ENCODE data around the gene DHODH.

The DHODH gene

GRCh38 chr16:72027669-72028378 is 19.3 kb downstream of the DHODH start:
- DNase-seq (ENCODE audit: low spot score): no peak
- TF ChIP-seq, protein P1, sequence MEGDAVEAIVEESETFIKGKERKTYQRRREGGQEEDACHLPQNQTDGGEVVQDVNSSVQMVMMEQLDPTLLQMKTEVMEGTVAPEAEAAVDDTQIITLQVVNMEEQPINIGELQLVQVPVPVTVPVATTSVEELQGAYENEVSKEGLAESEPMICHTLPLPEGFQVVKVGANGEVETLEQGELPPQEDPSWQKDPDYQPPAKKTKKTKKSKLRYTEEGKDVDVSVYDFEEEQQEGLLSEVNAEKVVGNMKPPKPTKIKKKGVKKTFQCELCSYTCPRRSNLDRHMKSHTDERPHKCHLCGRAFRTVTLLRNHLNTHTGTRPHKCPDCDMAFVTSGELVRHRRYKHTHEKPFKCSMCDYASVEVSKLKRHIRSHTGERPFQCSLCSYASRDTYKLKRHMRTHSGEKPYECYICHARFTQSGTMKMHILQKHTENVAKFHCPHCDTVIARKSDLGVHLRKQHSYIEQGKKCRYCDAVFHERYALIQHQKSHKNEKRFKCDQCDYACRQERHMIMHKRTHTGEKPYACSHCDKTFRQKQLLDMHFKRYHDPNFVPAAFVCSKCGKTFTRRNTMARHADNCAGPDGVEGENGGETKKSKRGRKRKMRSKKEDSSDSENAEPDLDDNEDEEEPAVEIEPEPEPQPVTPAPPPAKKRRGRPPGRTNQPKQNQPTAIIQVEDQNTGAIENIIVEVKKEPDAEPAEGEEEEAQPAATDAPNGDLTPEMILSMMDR (IDR thresholded peaks at IDR 0.05; ENCODE audit: extremely low read depth, missing control alignments): no peak

DNA sequence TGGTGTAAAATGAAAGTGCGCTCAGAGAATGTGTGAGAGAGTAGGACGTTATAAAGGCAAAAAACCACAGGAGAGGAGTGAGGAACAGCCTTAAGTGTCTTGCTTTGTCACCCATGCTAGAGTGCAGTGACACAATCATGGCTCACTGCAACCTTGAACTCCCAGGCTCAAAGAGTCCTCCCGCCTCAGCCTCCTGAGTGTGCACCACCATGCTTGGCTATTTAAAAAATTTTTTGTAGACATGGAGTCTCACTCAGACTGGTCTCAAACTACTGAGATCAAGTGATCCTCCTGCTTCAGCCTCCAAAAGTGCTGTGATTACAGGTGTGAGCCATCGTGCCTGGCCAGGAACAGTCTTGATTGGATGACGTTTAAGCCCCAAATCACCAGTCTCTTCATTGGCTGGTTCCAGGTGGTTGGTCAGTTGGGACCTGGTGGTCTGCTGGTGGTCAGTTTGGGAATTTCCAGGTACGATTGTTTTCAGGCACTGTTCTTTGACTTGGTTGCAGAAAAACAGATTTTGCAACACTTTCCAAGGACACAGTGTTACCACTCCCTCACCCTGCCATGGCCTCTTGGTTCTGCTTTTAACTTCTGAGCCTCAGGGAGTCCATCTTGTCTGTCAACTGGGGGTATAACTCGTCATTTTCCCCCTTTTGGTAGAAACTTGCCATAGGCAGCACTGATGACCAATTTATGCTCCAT is 21.2 kb downstream of the DHODH start:
- DNase-seq (ENCODE audit: low spot score): no peak
- TF ChIP-seq, protein P1 (IDR thresholded peaks at IDR 0.05; ENCODE audit: extremely low read depth, missing control alignments): no peak

DNA sequence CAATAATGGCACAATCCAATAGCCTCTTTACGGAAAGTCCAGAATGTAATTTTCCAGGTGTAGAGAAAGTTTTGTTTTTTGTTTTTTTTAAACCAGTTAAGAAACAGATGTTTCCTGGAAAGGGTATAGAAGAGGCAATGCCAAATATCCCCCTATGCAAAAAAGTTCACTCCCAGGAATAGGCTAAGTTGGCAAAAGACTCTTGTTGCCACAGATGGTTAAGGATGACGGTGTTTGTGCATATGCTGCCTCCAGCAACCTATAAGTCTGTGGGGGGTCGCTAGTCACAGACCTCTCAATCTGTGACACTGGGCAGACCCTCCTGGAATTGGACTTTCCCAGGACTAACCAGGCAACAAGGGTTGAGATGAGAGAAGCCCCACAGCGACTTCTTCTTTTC is 24.9 kb downstream of the DHODH start:
- TF ChIP-seq, protein P1 (IDR thresholded peaks at IDR 0.05; ENCODE audit: extremely low read depth, missing control alignments): no peak
- DNase-seq (ENCODE audit: low spot score): no peak

- DNase-seq (ENCODE audit: low spot score): no peak
Measured at GRCh38 chr16:72036098-72036497, 27.6 kb downstream of the DHODH start.

GRCh38 chr16:72042157-72042660 is 33.7 kb downstream of the DHODH start:
- TF ChIP-seq, protein P1 (IDR thresholded peaks at IDR 0.05; ENCODE audit: extremely low read depth, missing control alignments): no peak
- DNase-seq (ENCODE audit: low spot score): no peak

More at GRCh38 chr16:72036098-72036497, 27.6 kb downstream of the DHODH start:
- TF ChIP-seq, protein P1 (IDR thresholded peaks at IDR 0.05; ENCODE audit: extremely low read depth, missing control alignments): no peak

- TF ChIP-seq, protein P1 (IDR thresholded peaks at IDR 0.05; ENCODE audit: extremely low read depth, missing control alignments): no peak
Measured at GRCh38 chr16:72043058-72043457, 34.5 kb downstream of the DHODH start.

DNA sequence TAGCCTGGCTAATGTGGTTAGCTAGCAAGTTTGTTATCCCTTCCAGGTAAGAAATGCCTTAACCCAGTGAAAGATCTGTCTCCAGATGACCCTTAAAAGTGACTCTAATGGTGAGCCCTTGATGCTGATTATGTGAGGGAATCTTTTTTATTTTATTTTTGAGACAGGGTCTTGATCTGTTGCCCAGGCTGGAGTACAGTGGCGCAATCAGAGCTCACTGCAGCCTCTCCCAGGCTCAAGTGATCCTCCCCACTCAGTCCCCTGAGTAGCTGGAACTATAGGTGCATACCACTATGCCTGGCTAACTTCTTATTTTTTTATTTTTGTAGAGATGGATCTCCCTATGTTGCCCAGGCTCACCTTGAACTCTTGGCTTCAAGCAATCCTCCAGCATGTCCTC is 35.0 kb downstream of the DHODH start:
- TF ChIP-seq, protein P1 (IDR thresholded peaks at IDR 0.05; ENCODE audit: extremely low read depth, missing control alignments): no peak
- DNase-seq (ENCODE audit: low spot score): no peak

More at GRCh38 chr16:72043058-72043457, 34.5 kb downstream of the DHODH start:
- no peak for DNase-seq (ENCODE audit: low spot score)

All from GM20000 (cell line).